OCI-LY7 (cell line): ENCODE data around the gene ODC1. TPM values are rescaled to one million over a fixed set of nuclear protein-coding genes. Genes with fewer than 3 reads are reported as not detected.

Experiments
- BruUV-seq: library from RNA; stranded (reverse); fragments of 400-500 nt; replicated peaks from 2 replicates; lab custom pipeline; 2021; lab: Mats Ljungman, UMichigan
- CTCF ChIA-PET: fragments of 300-600 bp; sonication (Branson Sonifier 250); formaldehyde crosslinking; loops from one replicate; lab custom pipeline; 2022; ENCODE audit warnings: antibody characterized with exemption; ENCODE audit not compliant: unreplicated experiment; lab: Charles Lee
- POLR2A ChIA-PET: fragments of 300-600 bp; sonication (Branson Sonifier 250); formaldehyde crosslinking; loops from one replicate; lab custom pipeline; 2022; ENCODE audit warnings: antibody characterized with exemption; lab: Charles Lee
- DNase-seq: peaks from one replicate; pipeline ENCODE4 v3.0.0-alpha.2; 2015; ENCODE audit warnings: low spot score
- H2AFZ ChIP-seq: fragments of 200-600 bp; sonication (generic), shearing (Covaris generic); 2 replicates; pipeline ENCODE4 v1.6.1; 2014; ENCODE audit warnings: mild to moderate bottlenecking, antibody characterized with exemption, low read length, moderate library complexity
- H3K27ac ChIP-seq: fragments of 200-600 bp; sonication (generic); 2 replicates; pipeline ENCODE4 v1.5.1; 2014; ENCODE audit warnings: mixed run types, low read depth, mild to moderate bottlenecking, moderate library complexity, low read length, inconsistent platforms; ENCODE audit not compliant: poor library complexity, severe bottlenecking
- H3K36me3 ChIP-seq: fragments of 200-600 bp; sonication (generic); 2 replicates; pipeline ENCODE4 v1.6.1; 2014; ENCODE audit warnings: mild to moderate bottlenecking, antibody characterized with exemption, low read length, moderate library complexity, mixed read lengths; ENCODE audit not compliant: insufficient read depth
- H3K4me1 ChIP-seq: fragments of 200-600 bp; sonication (generic); 2 replicates; pipeline ENCODE4 v1.5.1; 2014; ENCODE audit warnings: mild to moderate bottlenecking, low read length; ENCODE audit not compliant: insufficient read depth, poor library complexity, severe bottlenecking
- H3K4me2 ChIP-seq: fragments of 200-600 bp; sonication (generic); 2 replicates; pipeline ENCODE4 v1.6.1; 2014; ENCODE audit warnings: mild to moderate bottlenecking, low read length
- H3K4me3 ChIP-seq: fragments of 200-600 bp; sonication (generic); 2 replicates; pipeline ENCODE4 v1.5.1; 2014; ENCODE audit warnings: mild to moderate bottlenecking, low read depth, low read length; ENCODE audit not compliant: poor library complexity, severe bottlenecking
- H3K79me2 ChIP-seq: fragments of 200-600 bp; sonication (generic); 2 replicates; pipeline ENCODE4 v1.6.1; 2016; ENCODE audit warnings: low read depth, mild to moderate bottlenecking, low read length, moderate library complexity, mixed read lengths; ENCODE audit not compliant: insufficient read depth
- H3K9me2 ChIP-seq: fragments of 200-600 bp; sonication (generic); 2 replicates; pipeline ENCODE4 v1.6.1; 2016; ENCODE audit warnings: mild to moderate bottlenecking, low read length, mixed read lengths; ENCODE audit not compliant: insufficient read depth
- H3K9me3 ChIP-seq: fragments of 200-600 bp; sonication (generic); 2 replicates; pipeline ENCODE4 v1.6.1; 2014; ENCODE audit warnings: mild to moderate bottlenecking, mixed run types, low read length, mixed read lengths
- H4K20me1 ChIP-seq: fragments of 200-600 bp; sonication (generic); 2 replicates; pipeline ENCODE4 v1.6.1; 2014; ENCODE audit warnings: mild to moderate bottlenecking, antibody characterized with exemption, low read length, moderate library complexity, mixed read lengths; ENCODE audit not compliant: insufficient read depth
- CTCF ChIP-seq: fragments of 200-600 bp; sonication (generic); conservative IDR thresholded peaks from 2 replicates; pipeline ENCODE4 v1.5.1; 2014; ENCODE audit warnings: mild to moderate bottlenecking, antibody characterized with exemption, low read length, moderate library complexity, mixed read lengths
- EZH2phosphoT487 ChIP-seq: fragments of 200-600 bp; sonication (generic); IDR thresholded peaks from 2 replicates; pipeline ENCODE4 v1.6.1; 2018; ENCODE audit warnings: low read depth, borderline replicate concordance, mild to moderate bottlenecking, mixed run types, antibody characterized with exemption, low read length, moderate library complexity, mixed read lengths
- intact Hi-C: fragments of 100-400 bp; cut with micrococcal nuclease; formaldehyde crosslinking; loops from one replicate; pipeline ENCODE4 v1.10.0; 2022; ENCODE audit not compliant: unreplicated experiment
- total RNA-seq, 2 experiments: library from RNA; depleted of rRNA in 1 of 2; stranded (reverse); fragments of >200 nt in 1 of 2; shearing (Covaris generic) in 1 of 2; gene quantifications; 2 replicates each; pipeline ENCODE4 v1.2.3, GENCODE V29; 2014 to 2022

Gene ODC1
- total RNA-seq, 2 experiments from 2014 or later, result 256 to 273 TPM

DNA sequence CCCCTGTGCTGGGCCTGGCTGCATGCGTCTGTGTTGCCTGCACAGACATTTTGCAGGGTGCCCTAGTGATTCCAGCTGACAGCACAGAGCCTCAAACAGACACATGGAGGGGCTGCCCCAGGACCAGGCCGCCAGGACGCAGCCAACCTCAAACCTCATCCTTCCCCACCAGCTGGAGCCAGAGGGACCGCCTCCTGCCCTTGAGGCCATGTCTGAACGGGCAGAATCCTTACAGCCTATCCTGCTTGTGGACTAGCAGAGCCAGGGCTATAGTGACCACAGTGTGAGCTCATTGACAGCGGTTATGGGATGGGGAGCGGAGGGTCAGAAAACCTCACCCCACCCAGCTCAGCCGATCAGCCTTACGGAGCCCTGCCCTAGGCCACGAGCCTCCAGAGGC is 22.4 kb downstream of the ODC1 start:
- no TSS peak for BruUV-seq
- TF ChIP-seq EZH2phosphoT487 (no peak), CTCF (no peak)
- Histone ChIP-seq H3K27ac (no peak overlapping the region), H2AFZ (no peak overlapping the region), H3K79me2 (no peaks in the 10 kb centered on the region), H3K4me1 (no peaks in the 10 kb centered on the region), H3K9me3 (no peaks in the 10 kb centered on the region), H3K4me2 (no peak overlapping the region), H3K36me3 (no peaks in the 10 kb centered on the region), H3K4me3 (no peak overlapping the region), H3K9me2 (no peaks in the 10 kb centered on the region), H4K20me1 (no peaks in the 10 kb centered on the region)
- ChIA-PET CTCF (no interaction called here), POLR2A (no interaction called here)
- intact Hi-C loops, result no loop called here
- DNase-seq, result no peak

DNA sequence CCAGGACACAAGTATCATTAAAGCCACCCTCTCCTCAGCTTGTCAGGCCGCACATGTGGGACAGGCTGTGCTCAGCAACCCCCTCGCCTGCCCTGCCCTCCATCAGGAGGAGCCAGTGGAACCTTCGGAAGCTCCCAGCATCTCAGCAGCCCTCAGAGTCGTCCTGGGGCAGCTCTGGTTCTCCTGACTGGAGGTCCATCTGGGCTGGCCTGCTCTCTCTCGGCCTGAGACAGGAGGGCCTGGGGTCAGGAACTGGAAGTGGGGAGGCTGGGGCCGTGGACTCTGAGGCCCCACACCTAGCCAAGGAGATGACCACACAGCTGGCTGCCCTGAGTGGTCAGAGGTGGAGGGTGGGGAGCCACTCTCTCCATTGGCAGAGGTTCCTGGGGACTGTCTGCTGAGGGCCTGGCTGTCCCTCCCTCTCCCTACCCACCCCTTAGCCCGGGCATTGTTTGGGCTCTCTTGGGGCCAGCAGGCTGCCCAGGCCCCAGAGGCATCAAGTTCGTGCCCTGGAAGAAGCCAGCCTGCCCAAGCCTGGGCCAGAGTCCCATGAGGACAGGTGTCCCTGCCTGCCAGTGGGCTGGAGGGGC is 23.1 kb downstream of the ODC1 start:
- CTCF ChIA-PET, result no interaction called here
- Histone ChIP-seq H3K79me2 (no peaks in the 10 kb centered on the region), H4K20me1 (no peaks in the 10 kb centered on the region), H3K4me2 (no peak overlapping the region), H3K9me2 (no peaks in the 10 kb centered on the region), H3K27ac (no peak overlapping the region), H3K4me1 (no peaks in the 10 kb centered on the region), H3K4me3 (no peak overlapping the region), H3K36me3 (no peaks in the 10 kb centered on the region), H3K9me3 (no peaks in the 10 kb centered on the region), H2AFZ (no peak overlapping the region)
- POLR2A ChIA-PET, result interaction anchor here (0.5 kb wide), 1 partner anchor 162 kb away, joined by 3 read pairs; no protein-coding TSS in a partner anchor
- no peak for DNase-seq
- no TSS peak for BruUV-seq
- intact Hi-C loops, result no loop called here
- TF ChIP-seq EZH2phosphoT487 (no peak), CTCF (no peak)

GRCh38 chr2:10424051-10424450 is 24.1 kb downstream of the ODC1 start:
- CTCF ChIA-PET, result no interaction called here
- Histone ChIP-seq H3K4me1 (no peaks in the 10 kb centered on the region), H4K20me1 (no peaks in the 10 kb centered on the region), H3K9me3 (no peaks in the 10 kb centered on the region), H3K36me3 (no peaks in the 10 kb centered on the region), H3K9me2 (no peaks in the 10 kb centered on the region), H3K4me2 (no peak overlapping the region), H3K79me2 (no peaks in the 10 kb centered on the region), H3K27ac (no peak overlapping the region), H2AFZ (no peak overlapping the region), H3K4me3 (no peak overlapping the region)
- no peak for DNase-seq
- intact Hi-C loops, result no loop called here
- BruUV-seq, result no TSS peak
- POLR2A ChIA-PET, result interaction anchor here (0.8 kb wide), 1 partner anchor 275 kb away, joined by 4 read pairs; no protein-coding TSS in a partner anchor
- no peak for TF ChIP-seq CTCF
- TF ChIP-seq EZH2phosphoT487, result no peak
